Osteoblast (primary cell): ENCODE results near the gene BTBD3. TPM values are rescaled to one million over a fixed set of nuclear protein-coding genes. Genes with fewer than 3 reads are reported as not detected.

ENCODE experiments used
- DNase-seq: peaks from one replicate; pipeline ENCODE4 v3.0.0; 2011; ENCODE audit warnings: low spot score, mixed read lengths; ENCODE audit not compliant: insufficient read length; ENCODE audit errors: missing footprints
- H2AFZ ChIP-seq: 2 replicates; pipeline ENCODE4 v1.6.0; 2011; ENCODE audit warnings: mild to moderate bottlenecking, low read length
- H3K27ac ChIP-seq: 2 replicates; pipeline ENCODE4 v1.5.1; 2011; ENCODE audit warnings: mild to moderate bottlenecking, low read depth, low read length, moderate library complexity
- H3K27me3 ChIP-seq: 2 replicates; pipeline ENCODE4 v1.6.0; 2012; ENCODE audit warnings: mild to moderate bottlenecking, control low read depth, inconsistent platforms, low read length, moderate library complexity; ENCODE audit not compliant: insufficient read depth
- H3K36me3 ChIP-seq: 2 replicates; pipeline ENCODE4 v1.5.1; 2011; ENCODE audit warnings: mild to moderate bottlenecking, low read length, control low read depth, moderate library complexity; ENCODE audit not compliant: insufficient read depth
- H3K4me1 ChIP-seq: 2 replicates; pipeline ENCODE4 v1.5.1; 2011; ENCODE audit warnings: mild to moderate bottlenecking, low read length, control low read depth, moderate library complexity; ENCODE audit not compliant: insufficient read depth
- H3K4me2 ChIP-seq: 2 replicates; pipeline ENCODE4 v1.6.0; 2011; ENCODE audit warnings: mild to moderate bottlenecking, low read length; ENCODE audit not compliant: insufficient read depth
- H3K4me3 ChIP-seq: fragments of 200-600 bp; sonication (generic); 3 replicates; pipeline ENCODE4 v1.5.1; 2012; ENCODE audit warnings: mild to moderate bottlenecking, low read length, inconsistent platforms; ENCODE audit not compliant: insufficient read depth
- H3K79me2 ChIP-seq: 2 replicates; pipeline ENCODE4 v1.6.0; 2012; ENCODE audit warnings: mild to moderate bottlenecking, low read length, control low read depth, inconsistent platforms; ENCODE audit not compliant: insufficient read depth
- H3K9me3 ChIP-seq: 2 replicates; pipeline ENCODE4 v1.5.1; 2011; ENCODE audit warnings: low read depth, low read length, control low read depth
- H4K20me1 ChIP-seq: 2 replicates; pipeline ENCODE4 v1.6.0; 2012; ENCODE audit warnings: mild to moderate bottlenecking, low read length, control low read depth; ENCODE audit not compliant: insufficient read depth
- total RNA-seq: library from RNA; depleted of rRNA; stranded (reverse); fragments of >200 nt; gene quantifications from 2 replicates; pipeline ENCODE4 v1.2.3, GENCODE V29; 2012
- TF ChIP-seq, protein P1 (sequence below): IDR thresholded peaks from 2 replicates; pipeline ENCODE4 v1.5.1; 2011; ENCODE audit warnings: mild to moderate bottlenecking, low read depth, low read length, moderate library complexity; ENCODE audit errors: extremely low read depth

Gene BTBD3
- total RNA-seq, 1 donor: 17.4 TPM

DNA sequence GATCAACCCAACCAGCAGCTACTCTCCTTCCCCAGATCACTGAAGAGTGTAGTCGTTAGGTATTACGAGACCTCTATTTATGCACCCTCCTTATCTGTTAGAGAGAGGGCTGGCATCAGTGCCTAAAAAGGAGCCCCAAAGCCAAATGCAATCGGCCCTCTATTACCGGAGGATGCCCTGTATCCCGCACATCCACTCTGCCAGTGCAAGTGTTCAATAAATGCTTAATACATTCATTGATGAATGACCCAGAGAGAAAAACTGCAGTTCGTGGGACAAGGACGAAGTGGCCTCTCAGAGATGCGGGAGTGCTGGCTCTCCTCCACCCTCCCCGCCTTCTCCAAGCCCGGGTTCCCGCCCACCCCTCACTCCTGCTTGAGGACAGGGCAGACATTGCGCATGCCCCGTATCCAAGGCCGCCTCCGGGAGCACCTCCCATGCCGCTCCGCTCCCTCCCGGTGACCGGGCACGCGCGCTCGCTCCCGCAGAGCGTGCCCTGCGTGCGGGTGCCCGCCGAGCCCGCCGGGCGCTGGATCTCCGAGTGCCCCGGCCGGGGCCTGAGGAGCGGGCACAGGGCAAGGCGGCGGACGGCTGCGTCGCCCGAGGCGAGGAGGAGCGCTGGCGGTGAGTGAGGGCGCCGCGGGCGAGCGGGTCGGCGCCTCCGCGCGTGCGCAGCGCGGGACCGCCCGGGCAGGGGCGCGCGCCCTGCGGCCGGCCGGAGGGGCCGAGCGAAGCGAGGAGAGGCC lies 27.2 kb upstream of the BTBD3 start:
- peaks cover 9% of the 10 kb centered on the region for H3K27me3 ChIP-seq

DNA sequence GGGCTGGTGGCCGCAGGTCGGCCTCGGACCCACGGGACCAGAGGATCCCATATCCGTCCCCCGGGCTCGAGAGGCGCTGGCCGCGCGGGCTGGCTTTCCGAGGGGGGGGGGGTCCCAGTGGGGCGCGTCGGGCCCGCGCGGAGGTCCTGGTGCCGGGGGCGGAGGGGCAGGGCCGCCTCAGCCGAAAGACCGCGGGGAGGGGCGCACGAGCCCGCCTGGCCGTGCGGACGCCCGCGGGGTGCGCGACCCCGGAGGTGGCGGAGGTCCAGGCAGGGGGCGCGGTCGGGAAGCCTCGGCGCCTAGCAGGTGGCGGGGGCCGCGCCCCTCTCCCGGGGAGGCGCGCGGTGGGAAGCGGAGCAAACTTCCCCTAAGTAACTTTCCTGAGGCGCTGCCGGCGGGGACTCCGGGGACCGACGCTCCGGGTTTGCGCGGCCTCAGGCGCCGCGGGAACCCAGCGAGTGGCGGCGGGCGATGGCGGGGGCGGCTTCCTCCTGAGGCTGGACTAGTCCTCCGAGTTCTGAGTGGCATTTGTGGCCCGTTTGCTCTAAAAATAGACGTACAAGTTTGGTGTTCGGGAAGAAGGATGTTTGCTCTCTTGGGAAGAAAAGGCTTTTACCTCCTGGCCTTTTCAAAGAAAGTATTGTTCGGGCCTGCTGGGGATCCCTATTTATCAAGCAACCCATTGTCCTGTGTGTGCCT lies 26.5 kb upstream of the BTBD3 start:
- Histone ChIP-seq H3K4me3 (peak overlapping the region; percentile 82), H3K4me1 (peaks cover 25% of the 10 kb centered on the region), H4K20me1 (peaks cover 9% of the 10 kb centered on the region), H3K36me3 (no peaks in the 10 kb centered on the region), H3K27me3 (peaks cover 9% of the 10 kb centered on the region), H2AFZ (peak overlapping the region; percentile 87), H3K79me2 (peaks cover 47% of the 10 kb centered on the region), H3K9me3 (no peaks in the 10 kb centered on the region), H3K4me2 (peak overlapping the region; percentile 99), H3K27ac (peak overlapping the region; percentile 81)
- DNase-seq: peak; percentile 81
- TF ChIP-seq, protein P1, sequence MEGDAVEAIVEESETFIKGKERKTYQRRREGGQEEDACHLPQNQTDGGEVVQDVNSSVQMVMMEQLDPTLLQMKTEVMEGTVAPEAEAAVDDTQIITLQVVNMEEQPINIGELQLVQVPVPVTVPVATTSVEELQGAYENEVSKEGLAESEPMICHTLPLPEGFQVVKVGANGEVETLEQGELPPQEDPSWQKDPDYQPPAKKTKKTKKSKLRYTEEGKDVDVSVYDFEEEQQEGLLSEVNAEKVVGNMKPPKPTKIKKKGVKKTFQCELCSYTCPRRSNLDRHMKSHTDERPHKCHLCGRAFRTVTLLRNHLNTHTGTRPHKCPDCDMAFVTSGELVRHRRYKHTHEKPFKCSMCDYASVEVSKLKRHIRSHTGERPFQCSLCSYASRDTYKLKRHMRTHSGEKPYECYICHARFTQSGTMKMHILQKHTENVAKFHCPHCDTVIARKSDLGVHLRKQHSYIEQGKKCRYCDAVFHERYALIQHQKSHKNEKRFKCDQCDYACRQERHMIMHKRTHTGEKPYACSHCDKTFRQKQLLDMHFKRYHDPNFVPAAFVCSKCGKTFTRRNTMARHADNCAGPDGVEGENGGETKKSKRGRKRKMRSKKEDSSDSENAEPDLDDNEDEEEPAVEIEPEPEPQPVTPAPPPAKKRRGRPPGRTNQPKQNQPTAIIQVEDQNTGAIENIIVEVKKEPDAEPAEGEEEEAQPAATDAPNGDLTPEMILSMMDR: no peak

More for the DNA sequence above, 27.2 kb upstream of the BTBD3 start:
- Histone ChIP-seq H3K27ac (no peak overlapping the region), H3K4me2 (peak overlapping the region; percentile 88), H3K36me3 (no peaks in the 10 kb centered on the region), H2AFZ (peak overlapping the region; percentile 92), H4K20me1 (peaks cover 7% of the 10 kb centered on the region), H3K4me1 (peaks cover 18% of the 10 kb centered on the region), H3K4me3 (peak overlapping the region; percentile 82), H3K79me2 (peaks cover 40% of the 10 kb centered on the region), H3K9me3 (no peaks in the 10 kb centered on the region)
- peak; percentile 96 for DNase-seq
- TF ChIP-seq, protein P1: no peak

DNA sequence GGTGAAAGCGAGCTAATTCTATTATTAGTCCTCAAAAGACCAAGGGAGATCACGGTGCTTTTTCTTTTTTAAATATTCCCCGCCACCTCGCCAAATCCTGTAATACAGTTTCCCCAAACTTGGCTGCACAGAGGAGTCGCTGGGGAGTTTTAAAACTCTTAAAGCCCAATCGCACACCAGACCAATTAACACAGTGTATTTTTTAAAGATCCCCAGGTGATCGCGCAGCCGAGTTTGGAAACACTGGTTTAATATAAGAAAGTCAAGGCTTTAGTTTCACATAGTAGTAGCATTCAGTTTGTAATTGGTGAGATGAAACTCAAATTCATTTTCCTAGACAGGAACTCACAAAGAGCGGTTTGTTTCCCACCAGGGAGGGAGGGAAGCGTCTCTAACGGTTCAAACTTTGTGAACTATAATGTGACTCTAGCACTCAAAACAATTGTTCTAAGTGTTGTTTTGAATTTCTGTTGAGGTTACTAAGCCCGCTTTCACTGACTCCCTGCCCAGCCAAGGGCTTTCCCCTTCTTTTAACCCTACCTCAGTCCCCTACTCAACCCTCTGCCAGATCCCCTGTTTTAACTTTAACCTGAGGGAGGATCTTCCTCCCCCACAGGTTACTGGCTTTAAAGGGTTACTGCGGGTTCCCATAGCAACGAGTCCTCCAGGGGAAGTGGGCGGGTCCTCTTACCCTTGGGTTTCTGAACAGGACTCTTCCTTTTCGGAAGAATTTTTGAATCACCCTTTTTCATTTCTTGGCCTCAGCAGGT lies 25.7 kb upstream of the BTBD3 start:
- peaks cover 6% of the 10 kb centered on the region for H3K27me3 ChIP-seq
- peak overlapping the region; percentile 87 for H2AFZ ChIP-seq
- H3K79me2 ChIP-seq: peaks cover 54% of the 10 kb centered on the region
- TF ChIP-seq, protein P1: no peak
- peak overlapping the region; percentile 82 for H3K4me3 ChIP-seq
- no peaks in the 10 kb centered on the region for H3K9me3 ChIP-seq
- peaks cover 14% of the 10 kb centered on the region for H4K20me1 ChIP-seq
- peak overlapping the region; percentile 81 for H3K27ac ChIP-seq
- peaks cover 25% of the 10 kb centered on the region for H3K4me1 ChIP-seq
- H3K36me3 ChIP-seq: no peaks in the 10 kb centered on the region
- DNase-seq: peak; percentile 79
- H3K4me2 ChIP-seq: peak overlapping the region; percentile 99
